ENCODE data around the gene MRAP.

MRAP gene

DNA sequence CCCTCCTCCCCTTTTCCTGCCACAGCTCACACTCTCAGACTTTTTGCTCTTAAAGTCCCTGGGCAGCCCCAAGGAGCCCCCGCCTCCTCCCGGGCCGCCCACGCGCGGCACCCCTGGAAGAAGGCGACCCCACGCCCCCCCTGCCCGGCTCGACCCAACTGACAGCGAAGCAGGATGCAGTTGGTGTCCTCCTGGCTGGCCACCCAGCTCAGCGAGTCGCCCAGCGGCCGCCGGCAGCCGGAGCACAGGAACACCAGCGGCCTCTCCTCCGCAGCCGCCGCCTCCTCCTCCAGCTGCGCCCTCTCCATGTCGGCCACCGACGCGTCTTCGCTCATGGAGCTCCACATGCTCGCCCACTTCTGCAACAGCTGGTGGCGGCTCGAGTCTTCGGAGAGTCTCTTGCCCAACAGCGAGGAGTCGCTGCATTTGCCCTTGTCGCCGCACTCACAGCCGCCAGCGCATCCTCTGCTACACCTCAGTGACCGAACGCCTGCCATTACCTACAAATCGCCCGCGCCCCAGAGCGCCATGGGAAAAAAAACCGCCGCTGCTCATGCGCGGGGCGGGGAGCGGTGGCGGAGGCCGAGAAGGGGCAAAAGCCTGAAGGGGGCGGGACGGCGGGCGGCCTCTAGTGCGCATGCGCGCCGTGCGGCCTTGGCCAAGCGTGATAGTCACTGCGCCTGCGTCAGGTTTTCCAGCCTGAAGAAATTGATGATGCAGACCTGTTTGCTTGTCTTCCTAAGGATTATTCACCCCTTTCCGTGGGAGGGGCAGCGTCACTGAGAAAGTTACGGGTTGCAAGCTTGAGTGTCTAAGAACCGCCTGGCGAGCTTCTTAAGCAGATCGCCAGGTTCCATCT is 19.9 kb upstream of the MRAP start, which contains the start of gene MIS18A (continued):
- TF ChIP-seq ZFP3 (tag by site-specific recombination; IDR thresholded peaks at IDR 0.05; ENCODE audit: low read depth) (no peak), ZNF184 (tag by site-specific recombination; IDR thresholded peaks at IDR 0.05) (no peak; the same call in 1 of the 2 replicates), MYNN (tag by site-specific recombination; IDR thresholded peaks at IDR 0.05; ENCODE audit: borderline replicate concordance) (no peak; the same call in 1 of the 2 replicates), ZNF501 (tag by site-specific recombination; IDR thresholded peaks at IDR 0.05) (no peak), KLF9 (tag by site-specific recombination; IDR thresholded peaks at IDR 0.05; ENCODE audit: low read depth) (peak; percentile 87; the same call in 1 of the 2 replicates), ZNF341 (tag by site-specific recombination; IDR thresholded peaks at IDR 0.05; ENCODE audit: low read depth) (peak; percentile 98), ZNF610 (tag by site-specific recombination; IDR thresholded peaks at IDR 0.05; ENCODE audit: borderline replicate concordance) (peak; percentile 76; the same call in 1 of the 2 replicates), ZNF701 (tag by site-specific recombination; IDR thresholded peaks at IDR 0.05) (no peak), MEIS1 (CRISPR knock-in tag; IDR thresholded peaks at IDR 0.05; ENCODE audit: borderline replicate concordance) (no peak), ZNF37A (tag by site-specific recombination; IDR thresholded peaks at IDR 0.05) (no peak), ZNF777 (tag by site-specific recombination; IDR thresholded peaks at IDR 0.05; ENCODE audit: borderline replicate concordance) (no peak; the same call in 1 of the 2 replicates), HOXD13 (CRISPR knock-in tag; IDR thresholded peaks at IDR 0.05; ENCODE audit: borderline replicate concordance) (no peak), ZFHX2 (tag by site-specific recombination; conservative IDR thresholded peaks at IDR 0.05) (peak; percentile 96), WT1 (tag by site-specific recombination; IDR thresholded peaks at IDR 0.05) (no peak), ZNF214 (tag by site-specific recombination; IDR thresholded peaks at IDR 0.05; ENCODE audit: borderline replicate concordance) (no peak), ZBTB48 (tag by site-specific recombination; IDR thresholded peaks at IDR 0.05) (no peak), ZNF561 (tag by site-specific recombination; IDR thresholded peaks at IDR 0.05; ENCODE audit: borderline replicate concordance) (0 out of 2 replicates have a peak, but pooled peaks have one; percentile 59), ZNF560 (tag by site-specific recombination; IDR thresholded peaks at IDR 0.05; ENCODE audit: borderline replicate concordance) (no peak), ZNF274 (IDR thresholded peaks at IDR 0.05; ENCODE audit: low read length) (no peak), ZNF274 (tag by site-specific recombination; IDR thresholded peaks at IDR 0.05; ENCODE audit: borderline replicate concordance) (no peak), ZNF433 (tag by site-specific recombination; IDR thresholded peaks at IDR 0.05; ENCODE audit: low read depth) (no peak), ZXDB (tag by site-specific recombination; IDR thresholded peaks at IDR 0.05) (peak; percentile 94), ZNF549 (tag by site-specific recombination; IDR thresholded peaks at IDR 0.05) (no peak)
- TF ChIP-seq, protein P1, sequence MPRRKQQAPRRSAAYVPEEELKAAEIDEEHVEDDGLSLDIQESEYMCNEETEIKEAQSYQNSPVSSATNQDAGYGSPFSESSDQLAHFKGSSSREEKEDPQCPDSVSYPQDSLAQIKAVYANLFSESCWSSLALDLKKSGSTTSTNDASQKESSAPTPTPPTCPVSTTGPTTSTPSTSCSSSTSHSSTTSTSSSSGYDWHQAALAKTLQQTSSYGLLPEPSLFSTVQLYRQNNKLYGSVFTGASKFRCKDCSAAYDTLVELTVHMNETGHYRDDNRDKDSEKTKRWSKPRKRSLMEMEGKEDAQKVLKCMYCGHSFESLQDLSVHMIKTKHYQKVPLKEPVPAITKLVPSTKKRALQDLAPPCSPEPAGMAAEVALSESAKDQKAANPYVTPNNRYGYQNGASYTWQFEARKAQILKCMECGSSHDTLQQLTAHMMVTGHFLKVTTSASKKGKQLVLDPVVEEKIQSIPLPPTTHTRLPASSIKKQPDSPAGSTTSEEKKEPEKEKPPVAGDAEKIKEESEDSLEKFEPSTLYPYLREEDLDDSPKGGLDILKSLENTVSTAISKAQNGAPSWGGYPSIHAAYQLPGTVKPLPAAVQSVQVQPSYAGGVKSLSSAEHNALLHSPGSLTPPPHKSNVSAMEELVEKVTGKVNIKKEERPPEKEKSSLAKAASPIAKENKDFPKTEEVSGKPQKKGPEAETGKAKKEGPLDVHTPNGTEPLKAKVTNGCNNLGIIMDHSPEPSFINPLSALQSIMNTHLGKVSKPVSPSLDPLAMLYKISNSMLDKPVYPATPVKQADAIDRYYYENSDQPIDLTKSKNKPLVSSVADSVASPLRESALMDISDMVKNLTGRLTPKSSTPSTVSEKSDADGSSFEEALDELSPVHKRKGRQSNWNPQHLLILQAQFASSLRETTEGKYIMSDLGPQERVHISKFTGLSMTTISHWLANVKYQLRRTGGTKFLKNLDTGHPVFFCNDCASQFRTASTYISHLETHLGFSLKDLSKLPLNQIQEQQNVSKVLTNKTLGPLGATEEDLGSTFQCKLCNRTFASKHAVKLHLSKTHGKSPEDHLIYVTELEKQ (tag by site-specific recombination; IDR thresholded peaks at IDR 0.05; ENCODE audit: borderline replicate concordance): no peak
- TF ChIP-seq, protein P2, sequence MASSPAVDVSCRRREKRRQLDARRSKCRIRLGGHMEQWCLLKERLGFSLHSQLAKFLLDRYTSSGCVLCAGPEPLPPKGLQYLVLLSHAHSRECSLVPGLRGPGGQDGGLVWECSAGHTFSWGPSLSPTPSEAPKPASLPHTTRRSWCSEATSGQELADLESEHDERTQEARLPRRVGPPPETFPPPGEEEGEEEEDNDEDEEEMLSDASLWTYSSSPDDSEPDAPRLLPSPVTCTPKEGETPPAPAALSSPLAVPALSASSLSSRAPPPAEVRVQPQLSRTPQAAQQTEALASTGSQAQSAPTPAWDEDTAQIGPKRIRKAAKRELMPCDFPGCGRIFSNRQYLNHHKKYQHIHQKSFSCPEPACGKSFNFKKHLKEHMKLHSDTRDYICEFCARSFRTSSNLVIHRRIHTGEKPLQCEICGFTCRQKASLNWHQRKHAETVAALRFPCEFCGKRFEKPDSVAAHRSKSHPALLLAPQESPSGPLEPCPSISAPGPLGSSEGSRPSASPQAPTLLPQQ (tag by site-specific recombination; IDR thresholded peaks at IDR 0.05): peak; percentile 91
- TF ChIP-seq, protein P3, sequence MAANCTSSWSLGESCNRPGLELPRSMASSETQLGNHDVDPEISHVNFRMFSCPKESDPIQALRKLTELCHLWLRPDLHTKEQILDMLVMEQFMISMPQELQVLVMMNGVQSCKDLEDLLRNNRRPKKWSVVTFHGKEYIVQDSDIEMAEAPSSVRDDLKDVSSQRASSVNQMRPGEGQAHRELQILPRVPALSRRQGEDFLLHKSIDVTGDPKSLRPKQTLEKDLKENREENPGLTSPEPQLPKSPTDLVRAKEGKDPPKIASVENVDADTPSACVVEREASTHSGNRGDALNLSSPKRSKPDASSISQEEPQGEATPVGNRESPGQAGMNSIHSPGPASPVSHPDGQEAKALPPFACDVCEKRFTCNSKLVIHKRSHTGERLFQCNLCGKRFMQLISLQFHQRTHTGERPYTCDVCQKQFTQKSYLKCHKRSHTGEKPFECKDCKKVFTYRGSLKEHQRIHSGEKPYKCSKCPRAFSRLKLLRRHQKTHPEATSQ (tag by site-specific recombination; IDR thresholded peaks at IDR 0.05): peak; percentile 64
- TF ChIP-seq, protein P4, sequence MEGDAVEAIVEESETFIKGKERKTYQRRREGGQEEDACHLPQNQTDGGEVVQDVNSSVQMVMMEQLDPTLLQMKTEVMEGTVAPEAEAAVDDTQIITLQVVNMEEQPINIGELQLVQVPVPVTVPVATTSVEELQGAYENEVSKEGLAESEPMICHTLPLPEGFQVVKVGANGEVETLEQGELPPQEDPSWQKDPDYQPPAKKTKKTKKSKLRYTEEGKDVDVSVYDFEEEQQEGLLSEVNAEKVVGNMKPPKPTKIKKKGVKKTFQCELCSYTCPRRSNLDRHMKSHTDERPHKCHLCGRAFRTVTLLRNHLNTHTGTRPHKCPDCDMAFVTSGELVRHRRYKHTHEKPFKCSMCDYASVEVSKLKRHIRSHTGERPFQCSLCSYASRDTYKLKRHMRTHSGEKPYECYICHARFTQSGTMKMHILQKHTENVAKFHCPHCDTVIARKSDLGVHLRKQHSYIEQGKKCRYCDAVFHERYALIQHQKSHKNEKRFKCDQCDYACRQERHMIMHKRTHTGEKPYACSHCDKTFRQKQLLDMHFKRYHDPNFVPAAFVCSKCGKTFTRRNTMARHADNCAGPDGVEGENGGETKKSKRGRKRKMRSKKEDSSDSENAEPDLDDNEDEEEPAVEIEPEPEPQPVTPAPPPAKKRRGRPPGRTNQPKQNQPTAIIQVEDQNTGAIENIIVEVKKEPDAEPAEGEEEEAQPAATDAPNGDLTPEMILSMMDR (tag by site-specific recombination; IDR thresholded peaks at IDR 0.05): peak; percentile 98
- TF ChIP-seq, protein P5, sequence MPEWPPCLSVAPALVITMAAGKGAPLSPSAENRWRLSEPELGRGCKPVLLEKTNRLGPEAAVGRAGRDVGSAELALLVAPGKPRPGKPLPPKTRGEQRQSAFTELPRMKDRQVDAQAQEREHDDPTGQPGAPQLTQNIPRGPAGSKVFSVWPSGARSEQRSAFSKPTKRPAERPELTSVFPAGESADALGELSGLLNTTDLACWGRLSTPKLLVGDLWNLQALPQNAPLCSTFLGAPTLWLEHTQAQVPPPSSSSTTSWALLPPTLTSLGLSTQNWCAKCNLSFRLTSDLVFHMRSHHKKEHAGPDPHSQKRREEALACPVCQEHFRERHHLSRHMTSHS (tag by site-specific recombination; IDR thresholded peaks at IDR 0.05): no peak
- TF ChIP-seq, protein P6, sequence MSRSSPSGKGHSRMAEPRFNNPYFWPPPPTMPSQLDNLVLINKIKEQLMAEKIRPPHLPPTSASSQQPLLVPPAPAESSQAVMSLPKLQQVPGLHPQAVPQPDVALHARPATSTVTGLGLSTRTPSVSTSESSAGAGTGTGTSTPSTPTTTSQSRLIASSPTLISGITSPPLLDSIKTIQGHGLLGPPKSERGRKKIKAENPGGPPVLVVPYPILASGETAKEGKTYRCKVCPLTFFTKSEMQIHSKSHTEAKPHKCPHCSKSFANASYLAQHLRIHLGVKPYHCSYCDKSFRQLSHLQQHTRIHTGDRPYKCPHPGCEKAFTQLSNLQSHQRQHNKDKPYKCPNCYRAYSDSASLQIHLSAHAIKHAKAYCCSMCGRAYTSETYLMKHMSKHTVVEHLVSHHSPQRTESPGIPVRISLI (tag by site-specific recombination; IDR thresholded peaks at IDR 0.05): peak; percentile 100

Data from HEK293 (cell line).